IMR-90 (cell line): ENCODE measurements around the gene CREB1. TPM values are rescaled to one million over a fixed set of nuclear protein-coding genes. Genes with fewer than 3 reads are reported as not detected.
A peak's percentile ranks its signal among the peaks of the same experiment; 100 is the strongest.

Source experiments
- ATAC-seq: fragments of 200-7000 bp; cut with Tn5 transposase; 2 replicates; pipeline ENCODE4 v1.9.1; 2020; ENCODE audit warnings: low read depth, mild to moderate bottlenecking, moderate library complexity
- BruUV-seq: library from RNA; stranded (reverse); fragments of 400-500 nt; replicated peaks from 2 replicates; lab custom pipeline; 2021; lab: Mats Ljungman, UMichigan
- CTCF ChIA-PET: fragments of 300-600 bp; formaldehyde crosslinking; extraction: SDS; loops from one replicate; lab custom pipeline; 2021; ENCODE audit warnings: antibody characterized with exemption; lab: Yijun Ruan, JAX
- POLR2A ChIA-PET: fragments of 300-600 bp; sonication (Branson Sonifier 250); formaldehyde crosslinking; loops from one replicate; lab custom pipeline; 2022; ENCODE audit warnings: antibody characterized with exemption; ENCODE audit not compliant: unreplicated experiment; lab: Charles Lee
- DNase-seq: peaks from one replicate; pipeline ENCODE4 v3.0.0; 2013
- H2AFZ ChIP-seq: replicated peaks from 2 replicates; pipeline ENCODE3; 2013; ENCODE audit warnings: low read length, mild to moderate bottlenecking; ENCODE audit not compliant: poor library complexity
- H2AK5ac ChIP-seq: 2 replicates; pipeline ENCODE4 v1.6.1; 2013; ENCODE audit warnings: low read depth, low read length, inconsistent platforms
- H2AK9ac ChIP-seq: replicated peaks from 2 replicates; pipeline ENCODE3; 2013; ENCODE audit warnings: mild to moderate bottlenecking, low read depth, low read length, moderate library complexity; ENCODE audit not compliant: poor library complexity
- H2BK120ac ChIP-seq: 2 replicates; pipeline ENCODE4 v1.6.1; 2013; ENCODE audit warnings: low read depth, low read length, inconsistent platforms
- H2BK15ac ChIP-seq: 3 replicates; pipeline ENCODE4 v1.6.1; 2013; ENCODE audit warnings: low read depth, low read length, inconsistent platforms
- H2BK20ac ChIP-seq: 2 replicates; pipeline ENCODE4 v1.6.1; 2013; ENCODE audit warnings: low read depth, mild to moderate bottlenecking, inconsistent platforms, low read length, moderate library complexity
- H2BK5ac ChIP-seq: 2 replicates; pipeline ENCODE4 v1.6.1; 2013; ENCODE audit warnings: mild to moderate bottlenecking, low read depth, low read length, inconsistent platforms; ENCODE audit not compliant: poor library complexity, severe bottlenecking
- H3K14ac ChIP-seq: replicated peaks from 2 replicates; pipeline ENCODE4 v1.6.1; 2013; ENCODE audit warnings: low read depth, low read length, inconsistent platforms
- H3K18ac ChIP-seq: 2 replicates; pipeline ENCODE4 v1.6.1; 2013; ENCODE audit warnings: low read depth, low read length, control low read depth
- H3K23ac ChIP-seq: 2 replicates; pipeline ENCODE4 v1.6.1; 2013; ENCODE audit warnings: low read depth, low read length, inconsistent platforms
- H3K27ac ChIP-seq: 2 replicates; pipeline ENCODE4 v1.5.1; 2013; ENCODE audit warnings: mild to moderate bottlenecking, control low read depth, low read length; ENCODE audit not compliant: insufficient read depth
- H3K27me3 ChIP-seq: 2 replicates; pipeline ENCODE4 v1.6.1; 2013; ENCODE audit warnings: low read length; ENCODE audit not compliant: control insufficient read depth, insufficient read depth
- H3K36me3 ChIP-seq: 2 replicates; pipeline ENCODE4 v1.6.1; 2013; ENCODE audit warnings: low read length, mixed read lengths; ENCODE audit not compliant: control insufficient read depth, insufficient read depth
- H3K4ac ChIP-seq: 2 replicates; pipeline ENCODE4 v1.6.1; 2013; ENCODE audit warnings: low read depth, low read length, inconsistent platforms
- H3K4me1 ChIP-seq: 2 replicates; pipeline ENCODE4 v1.6.1; 2013; ENCODE audit warnings: low read length, mixed read lengths; ENCODE audit not compliant: control insufficient read depth, insufficient read depth
- H3K4me2 ChIP-seq: 2 replicates; pipeline ENCODE4 v1.6.1; 2013; ENCODE audit warnings: low read depth, mild to moderate bottlenecking, control low read depth, low read length, moderate library complexity
- H3K4me3 ChIP-seq: 2 replicates; pipeline ENCODE4 v1.5.1; 2013; ENCODE audit warnings: low read depth, mild to moderate bottlenecking, control low read depth, low read length, moderate library complexity; ENCODE audit not compliant: insufficient read depth
- H3K56ac ChIP-seq: 2 replicates; pipeline ENCODE4 v1.6.1; 2013; ENCODE audit warnings: low read length, inconsistent platforms; ENCODE audit not compliant: insufficient read depth; ENCODE audit errors: extremely low read depth
- H3K79me1 ChIP-seq, 2 experiments: 2 replicates each; pipeline ENCODE4 v1.6.1; 2013; ENCODE audit warnings: low read length in 2 of 2, inconsistent platforms in 1 of 2, low read depth in 1 of 2
- H3K9ac ChIP-seq: 2 replicates; pipeline ENCODE4 v1.6.1; 2013; ENCODE audit warnings: low read depth, low read length, control low read depth
- H3K9me1 ChIP-seq: 2 replicates; pipeline ENCODE4 v1.6.1; 2013; ENCODE audit warnings: low read length, inconsistent platforms; ENCODE audit not compliant: insufficient read depth
- H3K9me3 ChIP-seq: 2 replicates; pipeline ENCODE4 v1.6.1; 2013; ENCODE audit warnings: low read length; ENCODE audit not compliant: control insufficient read depth, insufficient read depth
- H4K20me1 ChIP-seq: 2 replicates; pipeline ENCODE4 v1.6.1; 2013; ENCODE audit warnings: low read length, inconsistent platforms; ENCODE audit not compliant: insufficient read depth
- H4K5ac ChIP-seq: 2 replicates; pipeline ENCODE4 v1.6.1; 2013; ENCODE audit warnings: mild to moderate bottlenecking, low read depth, low read length, control low read depth
- H4K8ac ChIP-seq, 2 experiments: 2 replicates each; pipeline ENCODE4 v1.6.1; 2013; ENCODE audit warnings: low read depth in 2 of 2, low read length in 2 of 2, control low read depth in 1 of 2, inconsistent platforms in 1 of 2
- H4K91ac ChIP-seq: 2 replicates; pipeline ENCODE4 v1.6.1; 2013; ENCODE audit warnings: low read depth, low read length, inconsistent platforms; ENCODE audit not compliant: insufficient read depth
- CEBPB ChIP-seq: IDR thresholded peaks from 2 replicates; pipeline ENCODE4 v1.6.1; 2012; ENCODE audit warnings: low read depth, low read length, improper control_type of control experiment
- CHD1 ChIP-seq: IDR thresholded peaks from 2 replicates; pipeline ENCODE4 v1.6.1; 2012; ENCODE audit warnings: low read depth, low read length, improper control_type of control experiment
- FOS ChIP-seq: fragments of 150-350 bp; IDR thresholded peaks from 2 replicates; pipeline ENCODE4 v1.6.1; 2016; ENCODE audit warnings: low read depth, low read length
- MAZ ChIP-seq: IDR thresholded peaks from 2 replicates; pipeline ENCODE4 v1.6.1; 2012; ENCODE audit warnings: low read depth, mild to moderate bottlenecking, low read length, improper control_type of control experiment, moderate library complexity, borderline replicate concordance
- MXI1 ChIP-seq: IDR thresholded peaks from 2 replicates; pipeline ENCODE4 v1.6.1; 2012; ENCODE audit warnings: low read depth, mild to moderate bottlenecking, low read length, moderate library complexity, borderline replicate concordance
- NFE2L2 ChIP-seq: fragments of 150-350 bp; IDR thresholded peaks from 2 replicates; pipeline ENCODE4 v1.6.1; 2016; ENCODE audit warnings: low read depth, mild to moderate bottlenecking, low read length
- POLR2A ChIP-seq: IDR thresholded peaks from 2 replicates; pipeline ENCODE4 v1.6.1; 2012; ENCODE audit warnings: mild to moderate bottlenecking, low read depth, low read length
- RAD21 ChIP-seq: IDR thresholded peaks from 2 replicates; pipeline ENCODE4 v1.6.1; 2012; ENCODE audit warnings: low read length, improper control_type of control experiment
- RCOR1 ChIP-seq: IDR thresholded peaks from 2 replicates; pipeline ENCODE4 v1.6.1; 2012; ENCODE audit warnings: mild to moderate bottlenecking, low read length, improper control_type of control experiment; ENCODE audit not compliant: insufficient replicate concordance
- RFX5 ChIP-seq: IDR thresholded peaks from 2 replicates; pipeline ENCODE4 v1.8.0; 2012; ENCODE audit warnings: low read depth, mild to moderate bottlenecking, low read length, moderate library complexity
- USF2 ChIP-seq: fragments of 150-350 bp; IDR thresholded peaks from 2 replicates; pipeline ENCODE4 v1.6.1; 2017; ENCODE audit warnings: mild to moderate bottlenecking, antibody characterized with exemption, low read length, low read depth
- WGBS, 2 experiments: methylation state at CpG; one replicate each; pipeline versions ENCODE4 v1.1.5 to v1.1.7; 2013; ENCODE audit warnings: missing lambda C conversion rate in 2 of 2; ENCODE audit not compliant: insufficient read length in 1 of 2; ENCODE audit errors: extremely low coverage in 2 of 2; 5-methylcytosine and 5-hydroxymethylcytosine counted together
- dilution Hi-C: fragments of 300-500 bp; cut with HindIII; formaldehyde crosslinking; loops from one replicate; pipeline ENCODE4 v1.14.3; 2018; ENCODE audit warnings: low sequenced_read_pairs; ENCODE audit not compliant: unreplicated experiment
- in situ Hi-C: fragments of 300-500 bp; cut with MboI; formaldehyde crosslinking; loops from 3 replicates; pipeline ENCODE4 v1.14.3; 2019; ENCODE audit warnings: low sequenced_read_pairs, inconsistent platforms, mixed read lengths
- intact Hi-C: fragments of 100-400 bp; cut with micrococcal nuclease; formaldehyde crosslinking; loops from 2 replicates; pipeline ENCODE4 v1.10.0; 2022
- polyA plus RNA-seq, 3 experiments: library from polyadenylated mRNA; depleted of rRNA; stranded (reverse); fragments of >200 nt; gene quantifications; 2 replicates each; pipeline ENCODE4 v1.2.3, GENCODE V29; 2012; ENCODE audit warnings: low replicate concordance in 1 of 3
- total RNA-seq: library from RNA; depleted of rRNA; stranded (reverse); fragments of >200 nt; gene quantifications from 2 replicates; pipeline ENCODE4 v1.2.3, GENCODE V29; 2012
- TF ChIP-seq, protein P1 (sequence below): fragments of 150-350 bp; IDR thresholded peaks from 2 replicates; pipeline ENCODE4 v1.6.1; 2016; ENCODE audit warnings: low read depth, mild to moderate bottlenecking, low read length, moderate library complexity, borderline replicate concordance
- TF ChIP-seq, protein P2 (sequence below): conservative IDR thresholded peaks from 2 replicates; pipeline ENCODE4 v1.5.1; 2012; ENCODE audit warnings: mild to moderate bottlenecking, low read depth, low read length, improper control_type of control experiment

Gene CREB1
- total and polyA plus RNA-seq, 2 of the 4 experiments (the other 2 are of a cell fraction): 22.4 to 94.5 TPM

GRCh38 chr2:207503234-207503633 lies 26.5 kb upstream of the CREB1 start:
- no peak overlapping the region for H3K9ac ChIP-seq
- no TSS peak for BruUV-seq

More at GRCh38 chr2:207503234-207503633, 26.5 kb upstream of the CREB1 start:
- H3K56ac ChIP-seq: no peak overlapping the region
- H4K91ac ChIP-seq: no peak overlapping the region
- ATAC-seq (no peak), DNase-seq (no peak)
- no peak overlapping the region for H4K5ac ChIP-seq
- H2BK5ac ChIP-seq: no peak overlapping the region
- POLR2A ChIA-PET: interaction anchor here (1.0 kb wide), 1 partner anchor 27 kb away, joined by 3 read pairs; no protein-coding TSS in a partner anchor
- no peak overlapping the region for H2AK9ac ChIP-seq
- no peak overlapping the region for H4K8ac ChIP-seq
- WGBS, 2 experiments: 58% methylated on average over 3 of the region's 5 CpGs; no CpG with 5 or more reads in 1 of the 2 experiments
- intact Hi-C loops (no loop called here), in situ Hi-C loops (no loop called here), dilution Hi-C loops (no loop called here)
- no peaks in the 10 kb centered on the region for H4K20me1 ChIP-seq
- H3K36me3 ChIP-seq: no peaks in the 10 kb centered on the region
- peaks cover 11% of the 10 kb centered on the region for H3K4me1 ChIP-seq
- H3K79me1 ChIP-seq: no peaks in the 10 kb centered on the region
- peak overlapping the region; percentile 38; the same call in 1 of the 2 replicates for H2BK20ac ChIP-seq
- H2BK120ac ChIP-seq: no peak overlapping the region
- no peaks in the 10 kb centered on the region for H3K9me3 ChIP-seq
- H3K9me1 ChIP-seq: peaks cover 3% of the 10 kb centered on the region; the same call in 1 of the 2 replicates
- peak overlapping the region; percentile 18; the same call in 1 of the 2 replicates for H2AK5ac ChIP-seq
- H3K4ac ChIP-seq: no peak overlapping the region
- H2AFZ ChIP-seq: peak overlapping the region; percentile 4
- H2BK15ac ChIP-seq: peak overlapping the region; percentile 38; the same call in 1 of the 3 replicates
- TF ChIP-seq NFE2L2: no peak
- no peak for TF ChIP-seq CHD1
- TF ChIP-seq POLR2A: no peak
- TF ChIP-seq, protein P1, sequence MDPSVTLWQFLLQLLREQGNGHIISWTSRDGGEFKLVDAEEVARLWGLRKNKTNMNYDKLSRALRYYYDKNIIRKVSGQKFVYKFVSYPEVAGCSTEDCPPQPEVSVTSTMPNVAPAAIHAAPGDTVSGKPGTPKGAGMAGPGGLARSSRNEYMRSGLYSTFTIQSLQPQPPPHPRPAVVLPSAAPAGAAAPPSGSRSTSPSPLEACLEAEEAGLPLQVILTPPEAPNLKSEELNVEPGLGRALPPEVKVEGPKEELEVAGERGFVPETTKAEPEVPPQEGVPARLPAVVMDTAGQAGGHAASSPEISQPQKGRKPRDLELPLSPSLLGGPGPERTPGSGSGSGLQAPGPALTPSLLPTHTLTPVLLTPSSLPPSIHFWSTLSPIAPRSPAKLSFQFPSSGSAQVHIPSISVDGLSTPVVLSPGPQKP: no peak
- no peak for TF ChIP-seq RFX5
- TF ChIP-seq, protein P2, sequence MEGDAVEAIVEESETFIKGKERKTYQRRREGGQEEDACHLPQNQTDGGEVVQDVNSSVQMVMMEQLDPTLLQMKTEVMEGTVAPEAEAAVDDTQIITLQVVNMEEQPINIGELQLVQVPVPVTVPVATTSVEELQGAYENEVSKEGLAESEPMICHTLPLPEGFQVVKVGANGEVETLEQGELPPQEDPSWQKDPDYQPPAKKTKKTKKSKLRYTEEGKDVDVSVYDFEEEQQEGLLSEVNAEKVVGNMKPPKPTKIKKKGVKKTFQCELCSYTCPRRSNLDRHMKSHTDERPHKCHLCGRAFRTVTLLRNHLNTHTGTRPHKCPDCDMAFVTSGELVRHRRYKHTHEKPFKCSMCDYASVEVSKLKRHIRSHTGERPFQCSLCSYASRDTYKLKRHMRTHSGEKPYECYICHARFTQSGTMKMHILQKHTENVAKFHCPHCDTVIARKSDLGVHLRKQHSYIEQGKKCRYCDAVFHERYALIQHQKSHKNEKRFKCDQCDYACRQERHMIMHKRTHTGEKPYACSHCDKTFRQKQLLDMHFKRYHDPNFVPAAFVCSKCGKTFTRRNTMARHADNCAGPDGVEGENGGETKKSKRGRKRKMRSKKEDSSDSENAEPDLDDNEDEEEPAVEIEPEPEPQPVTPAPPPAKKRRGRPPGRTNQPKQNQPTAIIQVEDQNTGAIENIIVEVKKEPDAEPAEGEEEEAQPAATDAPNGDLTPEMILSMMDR: no peak
- no peak for TF ChIP-seq RCOR1
- TF ChIP-seq USF2: no peak
- no peak for TF ChIP-seq MXI1
- TF ChIP-seq FOS: no peak
- TF ChIP-seq MAZ: no peak
- TF ChIP-seq CEBPB: no peak
- no peak for TF ChIP-seq RAD21
- no peak overlapping the region for H3K4me2 ChIP-seq
- no peak overlapping the region; the same call in 1 of the 2 replicates for H3K18ac ChIP-seq
- H3K4me3 ChIP-seq: no peak overlapping the region
- no peak overlapping the region for H3K27ac ChIP-seq
- H3K23ac ChIP-seq: no peak overlapping the region
- H3K14ac ChIP-seq: no peak overlapping the region
- no peaks in the 10 kb centered on the region for H3K27me3 ChIP-seq
- CTCF ChIA-PET: no interaction called here
